HTERT RPE-1 (cell line): ENCODE results near the gene SERPINE1.

ENCODE experiments used
- in situ Hi-C: fragments of 300-500 bp; cut with MboI; formaldehyde crosslinking; loops from 4 replicates; pipeline ENCODE4 v1.14.3; 2020; ENCODE audit warnings: low sequenced_read_pairs

SERPINE1 gene

DNA sequence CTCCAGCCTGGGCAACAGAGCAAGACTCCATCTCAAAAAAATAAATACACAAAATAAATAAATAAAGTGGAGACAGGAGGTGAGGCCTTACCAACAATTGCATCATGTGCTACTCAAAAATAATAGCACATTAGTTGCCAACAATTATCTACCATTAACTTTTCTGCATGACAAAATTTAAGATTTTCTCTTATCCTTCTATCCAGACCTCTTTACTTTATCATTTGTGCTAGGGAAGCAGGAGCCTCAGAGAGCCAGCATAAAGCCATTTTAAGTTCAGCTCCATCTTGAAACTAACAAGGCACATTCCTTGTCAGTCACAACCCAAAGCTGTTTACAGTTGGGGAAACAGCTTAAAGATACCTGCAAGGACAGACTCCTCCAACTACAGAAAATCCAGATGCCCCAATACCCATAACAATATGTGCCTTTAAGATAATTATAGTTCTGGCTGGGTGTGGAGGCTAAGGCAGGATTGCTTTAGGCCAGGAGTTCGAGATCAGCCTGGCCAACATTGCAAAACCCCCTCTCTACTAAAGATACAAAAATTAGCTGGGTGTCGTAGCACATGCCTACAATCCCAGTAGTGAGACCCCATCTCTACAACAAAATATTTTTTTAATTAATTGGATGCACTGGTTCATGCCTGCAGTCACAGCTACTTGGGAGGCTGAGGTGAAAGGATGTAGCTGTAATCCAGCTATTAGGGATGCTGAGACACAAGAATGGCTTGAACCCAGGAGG, 25.2 kb downstream of the SERPINE1 start:
- in situ Hi-C loops: no loop called here

DNA sequence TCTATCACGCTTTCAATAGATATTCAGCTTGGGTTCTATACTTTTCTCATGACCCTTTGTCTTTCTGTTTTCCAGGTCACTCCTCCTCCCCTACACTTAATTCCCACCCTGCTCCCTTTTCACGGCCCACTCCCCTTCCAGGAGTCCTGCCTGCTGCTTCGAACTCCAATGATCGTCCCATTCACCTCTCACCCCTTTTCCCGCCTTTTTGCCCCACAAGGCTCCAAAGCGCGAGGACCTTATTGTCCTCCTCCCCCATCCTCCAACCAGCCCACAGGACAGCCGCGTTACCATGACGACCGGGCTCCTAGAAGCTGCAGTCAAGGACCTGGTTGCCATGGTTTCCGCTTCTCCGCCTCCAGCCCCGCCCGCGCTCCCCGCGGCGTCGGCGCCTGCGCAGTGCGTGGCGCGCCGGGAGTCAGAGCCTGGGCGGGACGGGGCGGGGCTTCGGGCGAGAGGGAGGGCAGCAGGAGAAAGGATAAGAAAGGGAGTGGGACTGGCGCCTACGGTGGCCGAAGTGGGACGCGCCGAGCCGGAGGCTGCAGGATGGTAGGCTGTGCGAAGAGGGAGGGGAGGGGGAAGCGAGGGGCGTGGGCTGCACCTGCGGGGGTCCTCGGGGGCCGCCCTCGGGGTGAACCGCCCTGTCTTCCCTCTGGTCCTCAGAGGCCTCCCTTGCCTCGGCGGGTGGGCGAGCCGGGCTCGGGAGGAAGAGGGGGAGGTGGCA, 27.2 kb downstream of the SERPINE1 start, which contains the start of gene AP1S1:
TSS of gene AP1S1 (plus strand) at position 508 of the 724 bp plus-strand sequence. CDS start at position 547, 39 bp downstream.
- in situ Hi-C loops: no loop called here

DNA sequence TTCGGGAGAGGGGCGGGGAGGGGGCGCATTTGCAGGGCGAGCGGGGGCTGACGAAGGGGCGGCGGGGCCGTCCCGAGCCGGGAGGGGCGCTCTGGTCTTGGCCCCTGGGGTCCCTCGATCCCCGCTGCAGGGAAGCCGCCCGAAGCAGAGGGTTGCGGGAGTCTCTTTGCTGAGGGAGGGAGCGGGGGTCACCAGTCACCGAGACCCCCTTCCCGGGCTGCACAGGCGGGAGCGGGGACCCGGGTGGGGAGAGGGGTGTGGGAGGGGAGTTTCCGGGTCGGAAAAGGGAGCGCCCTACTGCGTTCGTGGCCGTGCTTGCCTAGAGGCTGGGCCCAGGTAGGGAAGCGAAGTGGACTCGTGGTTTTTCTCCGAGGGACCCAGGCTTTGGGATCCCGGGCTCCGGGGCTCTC, 27.8 kb downstream of the SERPINE1 start:
- in situ Hi-C loops: no loop called here

DNA sequence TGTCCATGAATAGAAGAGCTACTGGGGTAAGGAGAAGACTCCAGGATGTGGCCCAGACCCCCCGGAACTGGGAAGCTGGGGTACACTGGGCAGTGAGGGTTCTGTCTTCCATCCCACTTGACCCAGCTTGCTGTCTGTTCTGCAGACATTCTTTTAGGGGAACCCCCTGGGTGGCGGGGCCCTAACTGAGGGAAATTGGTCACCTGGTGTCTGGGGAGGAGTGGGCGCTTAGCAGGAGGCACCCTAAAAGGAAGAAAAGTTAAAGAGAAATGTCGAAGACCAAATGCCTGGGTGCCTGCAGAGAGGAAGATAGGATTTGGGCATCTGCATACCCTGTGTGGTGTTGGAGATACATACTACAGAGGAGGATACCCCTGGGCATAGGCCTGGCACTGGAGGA, 28.4 kb downstream of the SERPINE1 start:
- in situ Hi-C loops: no loop called here

DNA sequence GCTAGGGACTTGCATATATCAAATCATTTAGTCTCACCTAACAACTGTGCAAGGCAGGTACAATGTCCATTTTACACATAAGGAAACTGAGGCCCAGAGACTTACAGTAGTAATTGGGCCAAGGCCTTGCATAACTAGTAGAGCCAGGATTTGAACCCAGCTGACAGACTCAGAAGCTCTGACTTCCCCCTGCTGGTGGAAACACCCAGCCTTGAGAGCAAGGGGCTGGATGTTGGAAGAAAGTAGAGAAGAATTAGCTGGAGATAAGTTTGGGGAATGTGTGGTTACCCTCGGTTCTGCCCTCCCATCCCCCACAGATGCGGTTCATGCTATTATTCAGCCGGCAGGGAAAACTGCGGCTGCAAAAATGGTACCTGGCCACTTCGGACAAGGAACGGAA, 29.4 kb downstream of the SERPINE1 start:
- in situ Hi-C loops: no loop called here

DNA sequence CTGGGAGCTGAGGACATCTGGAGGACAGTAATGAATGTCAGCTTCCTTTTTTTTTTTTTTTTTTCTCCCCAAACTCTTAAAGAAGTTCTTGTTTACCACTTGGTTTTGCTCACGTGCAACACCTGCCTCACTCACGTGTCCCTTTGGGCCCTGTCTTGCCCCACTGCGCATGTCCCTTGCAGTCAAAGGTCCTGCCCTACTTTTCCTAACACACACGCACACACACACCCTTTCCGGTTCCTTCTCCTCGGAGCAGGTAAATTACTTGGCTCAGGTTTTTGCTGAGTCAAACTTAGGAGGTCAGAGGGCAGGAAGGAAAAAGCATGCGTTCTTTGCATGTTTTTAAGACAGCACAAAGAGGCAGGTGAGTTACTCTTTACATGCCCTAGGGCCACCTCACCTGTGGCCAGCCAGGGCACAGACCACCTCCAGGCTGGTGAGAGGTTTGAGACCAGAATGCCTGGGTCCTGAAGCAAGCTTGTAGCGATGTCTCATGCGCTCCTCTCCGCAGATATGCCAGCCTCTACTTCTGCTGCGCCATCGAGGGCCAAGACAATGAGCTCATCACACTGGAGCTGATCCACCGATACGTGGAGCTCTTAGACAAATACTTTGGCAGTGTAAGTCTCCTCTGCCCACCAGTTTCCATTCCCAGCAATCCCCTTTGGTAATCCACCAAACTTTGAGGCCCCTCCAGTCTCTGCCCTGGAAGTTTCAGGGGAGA, 30.1 kb downstream of the SERPINE1 start:
- in situ Hi-C loops: no loop called here

DNA sequence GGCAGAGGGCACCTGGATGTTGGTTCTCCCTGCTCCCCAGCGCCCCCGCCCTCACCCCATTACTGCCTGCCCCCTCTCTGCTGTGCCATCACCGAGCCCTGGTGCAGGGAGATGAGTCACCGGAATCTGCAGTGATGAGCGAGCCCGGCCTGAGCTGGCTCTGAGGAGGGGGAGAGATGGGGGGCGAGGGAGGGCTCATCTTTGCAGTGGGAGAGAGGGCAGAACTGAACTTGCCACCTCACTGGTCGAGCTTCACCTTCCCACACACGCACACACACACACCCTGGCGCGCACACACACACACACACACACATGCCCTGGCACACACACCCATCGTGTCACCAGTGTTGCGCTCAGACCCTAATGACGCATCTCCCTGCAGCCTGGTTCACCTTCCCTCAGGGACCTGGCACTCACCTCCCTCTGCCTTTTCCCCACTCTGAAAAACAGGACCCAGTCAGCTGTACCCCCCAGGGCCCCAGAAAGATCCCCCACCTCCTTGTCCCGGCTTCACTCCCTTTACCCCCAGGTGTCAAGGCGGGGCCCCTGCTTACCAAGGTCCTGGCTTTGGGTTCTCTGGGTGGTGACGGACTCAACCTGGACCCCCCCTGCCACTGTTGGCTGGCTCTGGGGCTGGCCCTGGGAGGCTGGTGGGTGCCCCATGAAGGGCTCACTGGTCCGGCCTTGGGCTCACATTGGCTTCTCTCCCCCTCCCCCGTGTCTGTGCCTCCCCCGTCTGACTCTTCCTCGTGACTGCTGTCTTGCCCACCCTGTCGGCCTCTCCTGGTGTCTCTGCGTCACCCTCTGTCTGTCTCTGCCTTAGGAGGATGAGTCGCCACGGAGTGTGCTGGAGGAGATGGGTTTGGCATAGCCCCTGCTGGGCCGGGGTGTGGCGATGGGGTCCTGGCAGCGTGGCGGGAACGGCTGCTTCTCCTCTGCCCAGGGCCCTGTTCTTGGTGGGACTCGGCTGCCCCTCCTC, 33.1 kb downstream of the SERPINE1 start:
- in situ Hi-C loops: no loop called here

DNA sequence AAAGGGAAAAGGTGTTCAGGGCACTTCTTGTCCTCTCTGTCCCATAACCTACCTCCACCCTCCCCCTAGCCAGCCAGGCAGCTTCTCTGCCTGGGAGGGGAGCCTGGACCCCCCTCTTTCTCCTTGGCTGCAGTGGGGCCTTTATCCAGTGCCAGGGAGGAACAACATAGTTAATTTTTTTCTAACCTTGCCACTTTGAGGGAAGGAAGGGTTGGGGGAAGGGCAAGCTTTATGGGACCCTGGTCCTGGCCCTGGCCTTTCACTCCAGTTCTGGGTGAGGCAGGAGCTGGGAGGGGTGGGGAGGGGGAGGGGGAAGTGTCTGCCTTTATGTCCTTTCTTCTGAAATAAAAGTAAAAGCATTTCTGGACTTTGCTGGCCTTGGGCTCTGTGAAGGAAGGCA, 34.0 kb downstream of the SERPINE1 start:
- in situ Hi-C loops: no loop called here

DNA sequence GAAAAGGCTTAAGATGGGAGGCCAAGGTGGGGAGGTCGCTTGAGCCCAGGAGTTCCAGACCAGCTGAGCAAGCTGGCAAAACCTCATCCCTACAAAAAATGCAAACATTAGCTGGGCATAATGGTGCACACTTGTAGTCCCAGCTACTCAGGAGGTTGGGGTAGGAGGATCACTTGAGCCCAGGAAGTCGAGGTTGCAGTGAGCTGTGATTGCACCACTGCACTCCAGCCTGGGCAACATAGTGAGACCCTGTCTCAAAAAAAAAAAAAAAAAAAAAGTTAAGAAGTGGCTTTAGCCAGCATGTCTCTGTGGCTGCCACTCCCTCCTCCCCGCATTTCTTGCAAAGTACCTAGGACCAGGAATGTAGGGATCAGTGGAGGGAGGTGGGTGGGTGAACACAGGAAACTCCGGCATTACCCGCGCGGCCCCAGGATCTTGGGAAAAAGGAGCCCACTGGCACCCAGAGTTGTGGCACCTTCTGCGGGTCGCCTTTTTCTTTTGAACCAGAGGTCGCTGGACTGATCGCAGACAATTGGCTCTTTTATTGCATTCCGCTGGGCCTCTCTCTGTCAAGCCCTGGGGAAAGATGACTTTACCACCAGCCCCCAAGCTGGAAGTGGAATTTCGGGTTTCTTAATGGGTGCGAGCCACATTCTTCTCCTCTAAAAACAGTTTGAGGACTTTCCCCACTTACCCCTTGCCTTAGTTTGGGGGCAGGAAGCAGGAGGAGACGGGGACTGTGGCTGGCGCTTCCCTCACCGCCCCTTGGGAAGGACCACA, 35.0 kb downstream of the SERPINE1 start:
- in situ Hi-C loops: no loop called here

DNA sequence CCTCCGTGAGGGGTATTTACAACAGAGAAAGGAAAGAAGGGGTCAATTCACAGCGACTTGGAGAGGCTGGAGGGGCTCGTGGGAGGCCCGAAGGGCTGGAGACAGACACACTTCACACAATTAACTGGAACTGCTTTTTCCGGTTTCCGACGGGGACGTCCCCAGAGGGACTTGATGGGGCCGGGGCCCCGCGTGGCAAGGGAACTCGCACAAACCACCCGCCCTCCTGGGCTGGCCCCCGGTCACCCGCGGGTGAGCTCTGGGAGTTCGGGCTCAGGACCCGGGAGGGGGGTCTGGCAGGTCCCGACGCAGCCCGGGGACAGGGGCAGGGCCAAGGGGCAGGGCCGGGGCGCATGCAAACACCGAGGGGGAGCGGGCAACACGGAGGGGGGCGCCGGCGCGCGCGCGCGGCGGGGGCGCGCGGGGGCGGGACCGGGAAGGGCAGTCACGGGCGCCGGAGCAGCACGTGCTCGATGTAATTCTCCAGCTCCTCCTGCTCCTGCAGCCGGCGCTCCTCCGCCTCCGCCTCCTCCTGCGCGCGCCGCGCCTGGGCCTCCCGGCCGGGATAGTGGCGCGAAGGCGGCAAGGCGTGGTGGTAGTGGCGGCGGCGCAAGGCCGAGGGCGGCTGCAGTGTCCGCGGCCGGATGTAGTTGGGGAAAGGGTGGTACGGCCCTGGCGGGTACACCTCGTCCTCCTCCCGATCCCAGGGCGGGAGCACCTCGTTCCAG, 35.8 kb downstream of the SERPINE1 start:
- in situ Hi-C loops: no loop called here

DNA sequence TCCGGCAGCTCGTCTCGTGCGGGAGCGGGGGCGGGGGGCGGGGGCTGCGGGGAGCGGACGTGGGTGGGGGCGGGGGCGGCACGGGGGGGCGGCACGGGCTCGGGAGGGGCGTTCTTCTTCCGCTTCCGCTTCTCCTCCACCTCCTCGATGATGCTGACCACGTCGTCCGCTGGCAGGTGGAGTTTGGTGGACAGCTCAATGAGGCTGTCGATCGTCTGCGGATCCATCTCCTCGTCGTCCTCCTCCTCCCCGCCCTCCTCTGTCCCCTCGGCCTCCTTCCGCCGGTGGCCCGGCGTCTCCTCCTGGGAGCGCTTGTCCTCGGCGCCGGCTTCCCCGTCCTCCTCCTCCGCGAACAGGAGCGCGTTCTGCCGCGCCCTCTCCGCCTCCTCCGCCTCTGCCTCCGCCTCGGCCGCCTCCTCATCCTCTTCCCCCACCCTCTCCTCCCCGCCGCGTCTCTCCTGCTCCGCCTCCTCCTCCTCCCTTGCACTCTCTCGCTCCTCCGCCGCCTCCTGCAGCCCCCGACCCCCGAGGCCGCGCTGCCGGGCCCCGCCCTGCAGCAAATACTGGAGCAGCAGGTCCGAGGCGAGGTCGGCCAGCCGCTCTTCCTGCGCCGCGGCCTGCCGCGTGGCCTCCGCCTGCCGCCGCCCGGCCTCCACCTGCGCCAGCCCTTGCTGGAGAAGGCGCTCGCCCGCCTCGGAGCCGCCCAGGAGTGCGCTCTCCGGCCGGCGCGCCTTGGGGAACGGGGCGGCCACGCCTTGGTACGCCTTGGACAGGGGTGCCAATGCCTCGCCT, 36.6 kb downstream of the SERPINE1 start:
- in situ Hi-C loops: no loop called here

DNA sequence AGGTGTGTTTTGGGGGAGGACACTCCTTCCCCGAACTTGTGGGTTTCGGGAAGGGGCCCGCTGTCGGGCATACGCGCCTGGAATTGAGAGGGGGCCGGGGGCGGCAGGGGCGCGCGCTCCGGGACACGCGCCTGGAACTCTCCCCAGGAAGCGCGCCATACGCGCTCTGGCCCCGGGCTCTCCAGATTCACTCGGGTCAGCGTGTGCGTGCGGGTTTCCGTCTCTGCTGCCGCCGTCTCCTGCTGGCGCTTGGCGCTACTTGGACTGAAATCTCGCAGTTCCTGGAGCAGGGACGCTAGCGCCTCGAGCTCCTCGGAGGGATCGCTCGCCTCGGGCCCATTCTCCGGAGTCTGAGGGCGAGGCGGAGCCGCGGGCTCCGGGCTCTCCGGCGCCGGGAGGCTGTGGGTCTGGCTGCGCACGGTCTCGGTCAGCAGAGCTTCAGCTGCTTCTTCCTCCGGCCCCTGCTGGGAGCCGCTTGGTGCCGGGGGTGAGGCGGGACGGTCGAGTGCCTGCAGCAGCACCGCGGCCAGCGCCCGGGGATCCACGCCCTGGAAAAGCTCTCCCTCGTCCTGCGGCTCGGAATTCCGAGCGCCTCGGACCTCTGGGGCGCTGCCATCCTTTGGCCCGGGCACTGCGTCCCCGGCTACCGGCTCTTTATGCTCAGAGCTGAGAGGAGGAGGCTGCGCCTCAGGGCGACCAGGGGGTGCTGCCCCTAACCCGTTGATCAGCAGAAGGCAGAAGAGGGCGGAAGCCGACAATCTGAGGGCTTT, 37.4 kb downstream of the SERPINE1 start:
- in situ Hi-C loops: no loop called here

DNA sequence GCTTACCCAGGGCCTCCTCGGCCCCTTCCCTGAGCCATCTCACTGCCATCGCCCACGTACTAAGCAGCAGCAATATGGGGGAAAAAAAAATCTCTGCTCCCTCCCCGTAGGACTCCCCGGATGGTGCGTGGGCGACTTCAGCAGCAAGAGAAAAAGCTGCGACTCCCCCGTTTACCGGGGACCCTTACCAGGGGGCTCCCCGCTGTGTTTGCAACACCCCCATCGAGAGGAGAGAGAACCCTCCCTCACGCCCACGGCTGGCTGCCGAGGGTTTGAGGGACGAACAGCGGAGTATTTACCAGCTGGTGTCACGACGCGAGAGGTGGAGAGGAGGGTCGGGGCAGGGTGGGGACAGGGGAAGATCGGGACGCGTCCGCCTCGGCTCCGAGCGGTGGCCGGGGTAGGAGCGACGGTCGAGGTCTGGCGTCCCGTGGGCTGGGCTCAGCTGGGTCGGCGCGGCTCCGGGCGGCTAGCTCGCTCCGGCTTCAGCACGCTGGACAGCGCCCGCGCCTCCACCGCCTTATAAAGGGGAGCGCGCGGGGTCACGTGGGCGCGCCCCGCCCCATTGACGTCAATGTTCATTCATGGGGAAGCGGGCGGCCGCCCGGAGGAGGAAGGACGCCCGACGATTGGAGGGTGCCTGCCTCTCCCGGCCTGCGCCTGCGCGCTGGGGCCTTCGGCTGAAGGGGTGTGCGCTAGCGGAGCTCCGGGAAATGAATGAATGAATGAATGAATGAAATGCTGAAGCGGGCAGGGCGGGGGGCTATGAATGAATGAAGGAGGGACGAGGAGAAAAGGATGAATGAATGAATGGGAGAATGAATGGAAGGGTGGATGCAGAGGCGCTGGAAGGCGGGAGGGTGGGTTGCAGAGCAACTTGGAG, 38.4 kb downstream of the SERPINE1 start, which contains the start of gene VGF:
TSS of gene VGF (minus strand) at position 495 of the 883 bp plus-strand sequence. CDS start 726 bp downstream, outside the sequence.
- in situ Hi-C loops: no loop called here

DNA sequence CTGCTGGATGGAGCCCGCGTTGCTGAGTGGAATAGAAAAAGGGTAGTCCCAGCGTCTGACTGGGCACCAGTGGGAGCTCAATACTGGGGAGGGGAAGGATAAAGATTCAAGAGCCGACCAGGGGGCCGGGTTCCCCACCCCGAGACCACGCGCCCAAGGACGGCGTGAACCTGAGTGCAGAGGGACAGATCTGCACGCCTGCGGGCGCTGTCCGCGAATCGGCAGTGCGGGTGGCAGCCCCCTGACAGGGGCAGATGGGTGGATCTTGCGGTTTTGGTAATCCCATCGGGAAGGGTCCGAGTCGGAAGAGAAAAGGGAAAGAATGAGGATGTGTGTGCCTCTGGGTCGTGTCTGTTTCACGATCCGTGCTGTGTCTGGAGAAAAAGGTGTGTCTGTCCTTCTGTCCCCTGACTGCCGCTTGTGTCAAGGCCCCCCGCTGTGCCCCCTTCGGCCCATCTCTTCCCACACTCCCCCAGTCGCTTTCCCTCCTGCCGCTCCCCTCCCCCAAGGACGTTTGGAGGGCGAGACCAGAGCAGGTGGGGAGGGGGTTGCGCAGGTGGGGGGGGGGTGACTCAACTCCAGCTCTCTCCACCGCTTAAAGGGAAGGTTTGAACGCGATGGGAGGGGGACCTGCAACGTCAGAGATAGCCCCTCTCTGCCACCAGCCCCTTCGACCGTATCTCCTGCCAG, 39.2 kb downstream of the SERPINE1 start:
- in situ Hi-C loops: no loop called here

DNA sequence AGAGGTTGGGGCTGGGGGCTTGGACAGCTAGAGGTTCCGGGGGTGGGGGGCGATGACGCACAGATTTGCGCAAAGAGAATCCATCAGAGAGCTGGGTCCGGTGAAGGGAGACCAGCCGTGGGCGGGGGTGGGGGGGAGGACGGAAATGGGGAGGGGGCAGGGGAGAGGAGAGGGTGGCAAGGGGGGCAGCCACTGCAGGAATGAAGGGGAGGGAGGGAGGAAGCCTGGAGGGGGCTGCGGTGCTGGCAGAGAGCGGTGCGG, 39.7 kb downstream of the SERPINE1 start:
- in situ Hi-C loops: no loop called here
